ENCODE results near the gene DNAL4.

Gene DNAL4

GRCh38 chr22:38786631-38787030, 7.3 kb downstream of the DNAL4 start:
- no peak for DNase-seq (ENCODE audit: low spot score)

- DNase-seq (ENCODE audit: low spot score), result no peak
Measured at GRCh38 chr22:38784856-38785255, 9.1 kb downstream of the DNAL4 start.

- no peak for DNase-seq (ENCODE audit: low spot score)
Measured at GRCh38 chr22:38784035-38784434, 9.9 kb downstream of the DNAL4 start.

- DNase-seq (ENCODE audit: low spot score), result no peak
Measured at GRCh38 chr22:38783095-38783615, 10.8 kb downstream of the DNAL4 start.

- no peak for DNase-seq (ENCODE audit: low spot score)
Measured at GRCh38 chr22:38782402-38783094, 11.4 kb downstream of the DNAL4 start.

- DNase-seq (ENCODE audit: low spot score), result no peak
Measured at GRCh38 chr22:38781033-38781432, 12.9 kb downstream of the DNAL4 start.

GRCh38 chr22:38777087-38777671, 16.8 kb downstream of the DNAL4 start:
- no peak for DNase-seq (ENCODE audit: low spot score)

- no peak for DNase-seq (ENCODE audit: low spot score)
Measured at GRCh38 chr22:38776086-38776485, 17.9 kb downstream of the DNAL4 start.

GRCh38 chr22:38775656-38776055, 18.3 kb downstream of the DNAL4 start:
- DNase-seq (ENCODE audit: low spot score), result no peak

- no peak for DNase-seq (ENCODE audit: low spot score)
Measured at GRCh38 chr22:38774496-38775166, 19.3 kb downstream of the DNAL4 start.

- DNase-seq (ENCODE audit: low spot score), result no peak
Measured at GRCh38 chr22:38773363-38773946, 20.5 kb downstream of the DNAL4 start.

- DNase-seq (ENCODE audit: low spot score), result no peak
Measured at GRCh38 chr22:38772623-38772873, 21.4 kb downstream of the DNAL4 start.

GRCh38 chr22:38770257-38770949, 23.5 kb downstream of the DNAL4 start:
- no peak for DNase-seq (ENCODE audit: low spot score)

GRCh38 chr22:38768036-38768435, 25.9 kb downstream of the DNAL4 start:
- DNase-seq (ENCODE audit: low spot score), result no peak

- no peak for DNase-seq (ENCODE audit: low spot score)
Measured at GRCh38 chr22:38767313-38767712, 26.6 kb downstream of the DNAL4 start.

- DNase-seq (ENCODE audit: low spot score), result peak; percentile 33
Measured at GRCh38 chr22:38766076-38766777, 27.7 kb downstream of the DNAL4 start.

- no peak for DNase-seq (ENCODE audit: low spot score)
Measured at GRCh38 chr22:38762551-38762983, 31.4 kb downstream of the DNAL4 start.

- no peak for DNase-seq (ENCODE audit: low spot score)
Measured at GRCh38 chr22:38761202-38762162, 32.5 kb downstream of the DNAL4 start.

- DNase-seq (ENCODE audit: low spot score), result peak; percentile 33
Measured at GRCh38 chr22:38760477-38761201, 33.3 kb downstream of the DNAL4 start.

- no peak for DNase-seq (ENCODE audit: low spot score)
Measured at GRCh38 chr22:38759005-38759404, 34.9 kb downstream of the DNAL4 start.

Data from NAMALWA (cell line).